HL-60 (cell line): ENCODE results near the gene CARMIL1.

Experiments used
- GABPA ChIP-seq: IDR thresholded peaks from 2 replicates; pipeline ENCODE4 v1.6.1; 2012; ENCODE audit warnings: low read depth
- POLR2AphosphoS5 ChIP-seq: IDR thresholded peaks from 2 replicates; pipeline ENCODE4 v1.6.1; 2012; ENCODE audit warnings: low read depth
- SPI1 ChIP-seq: IDR thresholded peaks from 2 replicates; pipeline ENCODE4 v1.6.1; 2012; ENCODE audit warnings: low read depth, mild to moderate bottlenecking, borderline replicate concordance
- TF ChIP-seq, protein P1 (sequence below): IDR thresholded peaks from one replicate; pipeline ENCODE4 v1.5.1; 2011; ENCODE audit warnings: low read length, control low read depth, inconsistent platforms; ENCODE audit not compliant: insufficient read depth
- TF ChIP-seq, protein P2 (sequence below): IDR thresholded peaks from 2 replicates; pipeline ENCODE4 v1.6.1; 2012; ENCODE audit warnings: low read depth; ENCODE audit not compliant: insufficient replicate concordance

DNA sequence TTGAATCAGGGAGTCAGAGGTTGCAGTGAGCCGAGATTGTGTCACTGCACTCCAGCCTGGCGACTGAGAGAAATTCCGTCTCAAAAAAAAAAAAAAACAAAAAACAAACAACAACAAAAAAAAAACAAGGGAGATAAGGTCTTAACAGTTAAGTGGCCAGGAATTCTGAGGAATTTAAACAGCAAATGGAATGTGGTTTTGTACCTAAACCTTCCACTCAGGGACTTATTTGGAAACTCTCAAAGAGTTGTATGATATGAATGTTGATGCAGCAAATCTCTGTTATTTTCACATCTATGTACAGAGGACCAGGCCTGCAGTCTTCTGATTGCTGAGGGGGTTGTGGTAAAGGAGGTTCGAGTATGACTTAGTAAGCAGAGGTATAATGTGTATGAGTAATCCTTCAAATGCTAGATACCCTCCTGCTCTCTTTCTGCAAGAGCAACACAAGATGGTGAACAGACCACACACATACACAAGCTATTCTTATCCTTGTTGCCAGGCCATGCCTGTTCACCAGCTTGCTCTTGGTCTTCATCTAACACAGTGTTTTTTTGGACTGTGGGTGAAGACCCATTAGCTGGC, 197.9 kb downstream of the CARMIL1 start:
- TF ChIP-seq POLR2AphosphoS5 (no peak), GABPA (no peak), SPI1 (no peak)
- TF ChIP-seq, protein P1, sequence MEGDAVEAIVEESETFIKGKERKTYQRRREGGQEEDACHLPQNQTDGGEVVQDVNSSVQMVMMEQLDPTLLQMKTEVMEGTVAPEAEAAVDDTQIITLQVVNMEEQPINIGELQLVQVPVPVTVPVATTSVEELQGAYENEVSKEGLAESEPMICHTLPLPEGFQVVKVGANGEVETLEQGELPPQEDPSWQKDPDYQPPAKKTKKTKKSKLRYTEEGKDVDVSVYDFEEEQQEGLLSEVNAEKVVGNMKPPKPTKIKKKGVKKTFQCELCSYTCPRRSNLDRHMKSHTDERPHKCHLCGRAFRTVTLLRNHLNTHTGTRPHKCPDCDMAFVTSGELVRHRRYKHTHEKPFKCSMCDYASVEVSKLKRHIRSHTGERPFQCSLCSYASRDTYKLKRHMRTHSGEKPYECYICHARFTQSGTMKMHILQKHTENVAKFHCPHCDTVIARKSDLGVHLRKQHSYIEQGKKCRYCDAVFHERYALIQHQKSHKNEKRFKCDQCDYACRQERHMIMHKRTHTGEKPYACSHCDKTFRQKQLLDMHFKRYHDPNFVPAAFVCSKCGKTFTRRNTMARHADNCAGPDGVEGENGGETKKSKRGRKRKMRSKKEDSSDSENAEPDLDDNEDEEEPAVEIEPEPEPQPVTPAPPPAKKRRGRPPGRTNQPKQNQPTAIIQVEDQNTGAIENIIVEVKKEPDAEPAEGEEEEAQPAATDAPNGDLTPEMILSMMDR = no peak
- TF ChIP-seq, protein P2, sequence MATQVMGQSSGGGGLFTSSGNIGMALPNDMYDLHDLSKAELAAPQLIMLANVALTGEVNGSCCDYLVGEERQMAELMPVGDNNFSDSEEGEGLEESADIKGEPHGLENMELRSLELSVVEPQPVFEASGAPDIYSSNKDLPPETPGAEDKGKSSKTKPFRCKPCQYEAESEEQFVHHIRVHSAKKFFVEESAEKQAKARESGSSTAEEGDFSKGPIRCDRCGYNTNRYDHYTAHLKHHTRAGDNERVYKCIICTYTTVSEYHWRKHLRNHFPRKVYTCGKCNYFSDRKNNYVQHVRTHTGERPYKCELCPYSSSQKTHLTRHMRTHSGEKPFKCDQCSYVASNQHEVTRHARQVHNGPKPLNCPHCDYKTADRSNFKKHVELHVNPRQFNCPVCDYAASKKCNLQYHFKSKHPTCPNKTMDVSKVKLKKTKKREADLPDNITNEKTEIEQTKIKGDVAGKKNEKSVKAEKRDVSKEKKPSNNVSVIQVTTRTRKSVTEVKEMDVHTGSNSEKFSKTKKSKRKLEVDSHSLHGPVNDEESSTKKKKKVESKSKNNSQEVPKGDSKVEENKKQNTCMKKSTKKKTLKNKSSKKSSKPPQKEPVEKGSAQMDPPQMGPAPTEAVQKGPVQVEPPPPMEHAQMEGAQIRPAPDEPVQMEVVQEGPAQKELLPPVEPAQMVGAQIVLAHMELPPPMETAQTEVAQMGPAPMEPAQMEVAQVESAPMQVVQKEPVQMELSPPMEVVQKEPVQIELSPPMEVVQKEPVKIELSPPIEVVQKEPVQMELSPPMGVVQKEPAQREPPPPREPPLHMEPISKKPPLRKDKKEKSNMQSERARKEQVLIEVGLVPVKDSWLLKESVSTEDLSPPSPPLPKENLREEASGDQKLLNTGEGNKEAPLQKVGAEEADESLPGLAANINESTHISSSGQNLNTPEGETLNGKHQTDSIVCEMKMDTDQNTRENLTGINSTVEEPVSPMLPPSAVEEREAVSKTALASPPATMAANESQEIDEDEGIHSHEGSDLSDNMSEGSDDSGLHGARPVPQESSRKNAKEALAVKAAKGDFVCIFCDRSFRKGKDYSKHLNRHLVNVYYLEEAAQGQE = no peak
